ENCODE measurements around the gene LPP. TPM values are rescaled to one million over a fixed set of nuclear protein-coding genes. Genes with fewer than 3 reads are reported as not detected.

LPP gene
- total RNA-seq, 2 donors from 2014 or later = 1,568 to 1,607 TPM

- no peak overlapping the region for H3K4me3 ChIP-seq
- no peaks in the 10 kb centered on the region for H3K27me3 ChIP-seq (replicated peaks; ENCODE audit: insufficient read depth)
- H3K36me3 ChIP-seq = no peaks in the 10 kb centered on the region
- ATAC-seq (ENCODE audit: insufficient number of reproducible peaks, low FRiP score, low read depth) (no peak), DNase-seq (ENCODE audit: low spot score) (no peak)
- H3K4me1 ChIP-seq (ENCODE audit: control insufficient read depth in 1 of 2, low read depth in 2 of 2) = peaks cover 7 to 55% of the 10 kb centered on the region in 2 donors
- H3K27ac ChIP-seq = no peak overlapping the region
- H3K9me3 ChIP-seq = no peaks in the 10 kb centered on the region
- TF ChIP-seq, protein P1, sequence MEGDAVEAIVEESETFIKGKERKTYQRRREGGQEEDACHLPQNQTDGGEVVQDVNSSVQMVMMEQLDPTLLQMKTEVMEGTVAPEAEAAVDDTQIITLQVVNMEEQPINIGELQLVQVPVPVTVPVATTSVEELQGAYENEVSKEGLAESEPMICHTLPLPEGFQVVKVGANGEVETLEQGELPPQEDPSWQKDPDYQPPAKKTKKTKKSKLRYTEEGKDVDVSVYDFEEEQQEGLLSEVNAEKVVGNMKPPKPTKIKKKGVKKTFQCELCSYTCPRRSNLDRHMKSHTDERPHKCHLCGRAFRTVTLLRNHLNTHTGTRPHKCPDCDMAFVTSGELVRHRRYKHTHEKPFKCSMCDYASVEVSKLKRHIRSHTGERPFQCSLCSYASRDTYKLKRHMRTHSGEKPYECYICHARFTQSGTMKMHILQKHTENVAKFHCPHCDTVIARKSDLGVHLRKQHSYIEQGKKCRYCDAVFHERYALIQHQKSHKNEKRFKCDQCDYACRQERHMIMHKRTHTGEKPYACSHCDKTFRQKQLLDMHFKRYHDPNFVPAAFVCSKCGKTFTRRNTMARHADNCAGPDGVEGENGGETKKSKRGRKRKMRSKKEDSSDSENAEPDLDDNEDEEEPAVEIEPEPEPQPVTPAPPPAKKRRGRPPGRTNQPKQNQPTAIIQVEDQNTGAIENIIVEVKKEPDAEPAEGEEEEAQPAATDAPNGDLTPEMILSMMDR (IDR thresholded peaks at IDR 0.05) = no peak
Measured at GRCh38 chr3:188760408-188760807, 606.5 kb downstream of the LPP start.

- no peaks in the 10 kb centered on the region for H3K9me3 ChIP-seq
- H3K4me3 ChIP-seq = no peak overlapping the region
- no peak for ATAC-seq (ENCODE audit: insufficient number of reproducible peaks, low FRiP score, low read depth)
- no peak overlapping the region for H3K27ac ChIP-seq
- TF ChIP-seq, protein P1 (IDR thresholded peaks at IDR 0.05) = no peak
- no peaks in the 10 kb centered on the region for H3K27me3 ChIP-seq (replicated peaks; ENCODE audit: insufficient read depth)
- H3K36me3 ChIP-seq = no peaks in the 10 kb centered on the region
- DNase-seq (ENCODE audit: low spot score) = no peak
- H3K4me1 ChIP-seq (ENCODE audit: control insufficient read depth in 1 of 2, low read depth in 2 of 2) = peaks cover 9 to 52% of the 10 kb centered on the region in 2 donors
Measured at GRCh38 chr3:188761439-188761838, 607.5 kb downstream of the LPP start.

DNA sequence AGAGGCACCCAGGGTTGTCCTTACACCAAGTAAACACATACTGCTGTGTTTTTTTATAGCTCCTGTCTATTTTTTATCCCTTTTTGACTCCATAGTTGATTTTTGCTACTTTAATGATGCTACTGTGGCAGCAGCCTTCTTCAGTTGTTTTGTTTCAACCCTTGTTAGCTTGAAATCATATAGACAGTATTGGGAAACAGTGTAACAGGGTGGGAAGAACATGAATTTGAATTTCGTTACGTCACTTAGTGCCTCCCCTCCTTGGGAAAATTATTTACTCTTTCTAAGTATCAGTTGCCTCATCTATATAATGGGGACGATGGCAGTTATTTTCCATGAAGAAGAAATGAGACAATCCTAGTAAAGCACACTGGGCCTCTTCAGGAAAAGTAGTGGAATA, 608.0 kb downstream of the LPP start:
- ATAC-seq (ENCODE audit: insufficient number of reproducible peaks, low FRiP score, low read depth) = no peak

DNA sequence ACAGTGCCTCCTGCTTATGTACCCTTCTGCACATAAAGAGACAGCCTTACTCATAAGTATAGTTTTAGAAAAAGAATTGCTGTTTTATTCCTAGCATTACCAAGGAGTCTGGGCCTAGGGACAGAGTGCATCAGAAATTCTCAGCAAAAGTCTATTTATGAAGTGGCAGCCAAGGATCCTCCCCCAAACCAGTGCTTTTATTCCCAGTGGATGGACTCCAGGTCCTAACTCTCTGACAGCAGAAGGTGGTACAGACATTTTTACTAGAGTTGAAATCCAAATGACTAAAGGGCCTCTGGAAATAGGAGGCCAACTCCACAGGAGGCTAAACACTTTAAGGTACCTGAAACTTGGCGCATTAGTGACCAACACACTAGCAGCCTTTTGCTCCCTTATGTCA, 610.7 kb downstream of the LPP start:
- ATAC-seq (ENCODE audit: insufficient number of reproducible peaks, low FRiP score, low read depth) (no peak), DNase-seq (ENCODE audit: low spot score) (no peak)
- Histone ChIP-seq H3K27ac (peak overlapping the region in 1 of 2 donors; percentile 1), H3K4me1 (ENCODE audit: control insufficient read depth in 1 of 2, low read depth in 2 of 2) (peaks cover 17 to 45% of the 10 kb centered on the region in 2 donors), H3K27me3 (replicated peaks; ENCODE audit: insufficient read depth) (no peaks in the 10 kb centered on the region), H3K4me3 (no peak overlapping the region), H3K36me3 (no peaks in the 10 kb centered on the region), H3K9me3 (no peaks in the 10 kb centered on the region)
- TF ChIP-seq, protein P1 (IDR thresholded peaks at IDR 0.05) = no peak

More for the DNA sequence above, 608.0 kb downstream of the LPP start:
- H3K27ac ChIP-seq = no peak overlapping the region
- H3K27me3 ChIP-seq (replicated peaks; ENCODE audit: insufficient read depth) = no peaks in the 10 kb centered on the region
- no peak for DNase-seq (ENCODE audit: low spot score)
- no peaks in the 10 kb centered on the region for H3K9me3 ChIP-seq
- no peaks in the 10 kb centered on the region for H3K36me3 ChIP-seq
- no peak overlapping the region for H3K4me3 ChIP-seq
- TF ChIP-seq, protein P1 (IDR thresholded peaks at IDR 0.05) = no peak
- H3K4me1 ChIP-seq (ENCODE audit: control insufficient read depth in 1 of 2, low read depth in 2 of 2) = peaks cover 9 to 48% of the 10 kb centered on the region in 2 donors

DNA sequence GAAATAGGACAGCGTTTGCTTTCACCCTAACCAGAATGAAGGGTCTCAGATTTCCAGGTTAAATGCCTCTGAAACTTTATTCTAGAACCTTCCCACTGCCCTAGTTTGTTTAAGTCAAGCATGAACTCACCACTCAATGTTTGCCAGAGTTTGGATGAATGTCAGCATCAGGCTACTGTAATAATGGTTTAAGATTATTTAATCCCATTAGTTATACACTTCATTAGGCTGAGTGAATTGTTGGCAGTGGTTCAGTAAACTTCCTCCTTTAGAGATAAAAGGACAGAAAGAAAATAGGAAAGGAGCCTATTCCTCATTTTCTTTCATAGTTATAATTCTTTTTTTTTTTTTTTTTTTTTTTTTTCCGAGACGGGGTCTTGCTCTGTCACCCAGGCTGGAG, 615.9 kb downstream of the LPP start:
- DNase-seq (ENCODE audit: low spot score) = no peak
- Histone ChIP-seq H3K27me3 (replicated peaks; ENCODE audit: insufficient read depth) (no peaks in the 10 kb centered on the region), H3K4me1 (ENCODE audit: control insufficient read depth in 1 of 2, low read depth in 2 of 2) (peaks cover 35 to 49% of the 10 kb centered on the region in 2 donors), H3K36me3 (no peaks in the 10 kb centered on the region), H3K27ac (peak overlapping the region; percentile 24 to 42), H3K9me3 (no peaks in the 10 kb centered on the region), H3K4me3 (no peak overlapping the region)
- TF ChIP-seq, protein P1 (IDR thresholded peaks at IDR 0.05) = no peak
- ATAC-seq (ENCODE audit: insufficient number of reproducible peaks, low FRiP score, low read depth) = no peak
